Heart right ventricle (tissue), 16 donors: ENCODE measurements around the gene SHB. TPM values are rescaled to one million over a fixed set of nuclear protein-coding genes. Genes with fewer than 3 reads are reported as not detected.

Experiments used
- ATAC-seq, 8 donors: fragments of 200-7000 bp; cut with Tn5 transposase; one replicate each; pipeline ENCODE4 v1.9.1; 2020; ENCODE audit warnings: mild to moderate bottlenecking in 8 of 8, moderate library complexity in 8 of 8, moderate number of reproducible peaks in 1 of 8
- DNase-seq, 2 donors: peaks; one replicate each; pipeline ENCODE4 v3.0.0-alpha.2; 2020
- H3K27ac ChIP-seq, 10 donors: fragments of 200-600 bp; sonication (generic) in 2 of 10; one replicate each; pipeline versions ENCODE4 v1.5.0 to v1.8.0; 2020 to 2022; ENCODE audit warnings: mild to moderate bottlenecking in 3 of 10
- H3K27me3 ChIP-seq, 7 donors: fragments of 200-600 bp; one replicate each; pipeline ENCODE4 v1.8.0; 2021 to 2022; ENCODE audit warnings: mild to moderate bottlenecking in 2 of 7
- H3K36me3 ChIP-seq, 9 donors: fragments of 200-600 bp; sonication (generic) in 1 of 9; one replicate each; pipeline versions ENCODE4 v1.5.0 to v1.8.0; 2020 to 2022; ENCODE audit warnings: mild to moderate bottlenecking in 2 of 9
- H3K4me1 ChIP-seq, 9 donors: fragments of 200-600 bp; sonication (generic) in 1 of 9; one replicate each; pipeline versions ENCODE4 v1.5.0 to v1.8.0; 2020 to 2022; ENCODE audit warnings: mild to moderate bottlenecking in 4 of 9
- H3K4me3 ChIP-seq, 10 donors: fragments of 200-600 bp; sonication (generic) in 2 of 10; one replicate each; pipeline versions ENCODE4 v1.5.0 to v1.8.0; 2020 to 2022; ENCODE audit warnings: mild to moderate bottlenecking in 7 of 10, moderate library complexity in 2 of 10
- H3K9me3 ChIP-seq, 11 donors: fragments of 200-600 bp in 10 of 11; sonication (generic) in 2 of 11; one replicate each; pipeline versions ENCODE4 v1.5.0 to v1.8.0; 2013 to 2022; ENCODE audit warnings: mild to moderate bottlenecking in 2 of 11, control low read depth in 1 of 11, moderate library complexity in 1 of 11
- WGBS, 2 donors: extraction: QIAGEN DNeasy Blood & Tissue Kit; methylation state at CpG; one replicate each; pipeline ENCODE4 v1.1.7; 2013; ENCODE audit warnings: inconsistent platforms in 1 of 2; 5-methylcytosine and 5-hydroxymethylcytosine counted together
- intact Hi-C, 10 donors: fragments of 100-400 bp; cut with DNase I; formaldehyde crosslinking; loops; one replicate each; pipeline versions ENCODE4 v1.11.1 to v1.14.2; 2022
- polyA plus RNA-seq, 2 donors: library from polyadenylated mRNA; stranded (reverse); fragments of 200-250 nt; gene quantifications; one replicate each; pipeline ENCODE4 v1.2.3, GENCODE V29; 2013
- total RNA-seq, 10 donors: library from RNA; stranded (reverse); fragmentation: NEBNext Ultra II Directional in 3 of 10; extraction: Animal tissue kit (Norgen Biotek cat#: 25700) in 3 of 10; gene quantifications; one replicate each; pipeline versions ENCODE4 v1.2.1 to v1.2.4, GENCODE V29; 2021 to 2023
- TF ChIP-seq, protein P1 (sequence below), 9 donors: fragments of 200-600 bp; sonication (generic) in 2 of 9; IDR thresholded peaks; one replicate each; pipeline versions ENCODE4 v1.5.0 to v1.8.0; 2021 to 2022; ENCODE audit warnings: antibody characterized with exemption in 9 of 9, mild to moderate bottlenecking in 5 of 9, moderate library complexity in 1 of 9
- donor health status: Arrhythmogenic right ventricular cardiomyopathy.
- donor health status: ischemic (EF 13 %, LVEDD 7.1; RV severe dilation, severe dysfunction).
- donor health status: healthy with polysubstance abuse.
- donor health status: DM: no; HTN: yes; CAD: no.
- donor health status: DM: no; HTN: no; CAD: no.
- donor health status: ischemic (EF 25% LVEDD 6.9; RV normal size, moderate dysfunction).
- donor health status: ischemic (EF 25% LVEDD 5.7; RV mildly dilated, moderate dysfunction).
- donor health status: healthy.
- donor health status: DM: yes; HTN: yes; CAD: no.
- donor health status: Ischemic cardiomyopathy.
- donor health status: ischemic (EF 35%, LVEDD 5.7; RV mildly dilated, moderate dysfunction).
- donor health status: nonischemic (EF 11% LVEDD 7.7; RV severe dilation, severe dysfunction).
- donor health status: DM: yes; HTN: yes; CAD: no.
- donor health status: PGD.
- donor health status: ischemic (EF 29% LVEDD 5.4; RV normal size, mild dysfunction).
- donor health status: nonischemic (EF 23%, LVEDD 6.1; RV moderate dilation, normal function).

The SHB gene
- total and polyA plus RNA-seq, 12 donors: 5.7 to 26.6 (median 18.0) TPM

GRCh38 chr9:38016375-38017135 is 52.5 kb downstream of the SHB start:
- intact Hi-C loops: loop anchor here in 9 of 10 donors (2.0 to 10.0 kb wide), 9 partner anchors 48 to 104 kb away; partner anchors contain the start of gene SHB (in 7 of the 9)
- 50 to 61% methylated on average over 12 of the region's 12 CpGs for WGBS, 2 donors
- Histone ChIP-seq H3K36me3 (peaks cover 0 to 26% (median 5%) of the 10 kb centered on the region in 9 donors), H3K27ac (peak overlapping the region in 9 of 10 donors; percentile 12 to 88 (median 61)), H3K4me3 (no peak overlapping the region), H3K27me3 (no peaks in the 10 kb centered on the region), H3K9me3 (no peaks in the 10 kb centered on the region), H3K4me1 (peaks cover 30 to 72% (median 56%) of the 10 kb centered on the region in 9 donors)
- ATAC-seq: peak in 5 of 8 donors; percentile 6 to 63 (median 41)
- DNase-seq: no peak
- TF ChIP-seq, protein P1, sequence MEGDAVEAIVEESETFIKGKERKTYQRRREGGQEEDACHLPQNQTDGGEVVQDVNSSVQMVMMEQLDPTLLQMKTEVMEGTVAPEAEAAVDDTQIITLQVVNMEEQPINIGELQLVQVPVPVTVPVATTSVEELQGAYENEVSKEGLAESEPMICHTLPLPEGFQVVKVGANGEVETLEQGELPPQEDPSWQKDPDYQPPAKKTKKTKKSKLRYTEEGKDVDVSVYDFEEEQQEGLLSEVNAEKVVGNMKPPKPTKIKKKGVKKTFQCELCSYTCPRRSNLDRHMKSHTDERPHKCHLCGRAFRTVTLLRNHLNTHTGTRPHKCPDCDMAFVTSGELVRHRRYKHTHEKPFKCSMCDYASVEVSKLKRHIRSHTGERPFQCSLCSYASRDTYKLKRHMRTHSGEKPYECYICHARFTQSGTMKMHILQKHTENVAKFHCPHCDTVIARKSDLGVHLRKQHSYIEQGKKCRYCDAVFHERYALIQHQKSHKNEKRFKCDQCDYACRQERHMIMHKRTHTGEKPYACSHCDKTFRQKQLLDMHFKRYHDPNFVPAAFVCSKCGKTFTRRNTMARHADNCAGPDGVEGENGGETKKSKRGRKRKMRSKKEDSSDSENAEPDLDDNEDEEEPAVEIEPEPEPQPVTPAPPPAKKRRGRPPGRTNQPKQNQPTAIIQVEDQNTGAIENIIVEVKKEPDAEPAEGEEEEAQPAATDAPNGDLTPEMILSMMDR (IDR thresholded peaks at IDR 0.05): no peak

DNA sequence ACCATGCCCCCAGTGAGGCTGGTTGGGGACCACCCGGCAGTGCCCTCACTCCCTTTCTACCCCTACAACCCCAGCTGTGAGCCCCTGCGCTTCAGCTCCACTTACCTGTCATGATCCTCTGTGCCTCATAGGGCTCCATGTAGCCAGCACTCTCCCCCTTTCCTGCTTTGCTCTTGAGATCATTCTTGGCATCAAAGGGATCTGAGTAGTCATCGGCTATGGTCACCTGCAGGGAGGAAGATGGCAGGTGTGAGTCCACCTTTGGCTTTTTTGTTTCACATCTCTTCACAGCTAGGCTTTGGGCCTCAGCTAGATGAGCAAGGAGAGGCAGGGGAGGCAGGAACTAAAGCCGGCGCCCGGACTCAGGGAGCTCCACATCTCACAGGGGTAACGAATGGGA is 53.1 kb downstream of the SHB start:
- no peak overlapping the region for H3K4me3 ChIP-seq
- no peak for DNase-seq
- peaks cover 0 to 26% (median 5%) of the 10 kb centered on the region in 9 donors for H3K36me3 ChIP-seq
- H3K4me1 ChIP-seq: peaks cover 30 to 66% (median 52%) of the 10 kb centered on the region in 9 donors
- 86 to 91% methylated on average over 7 of the region's 7 CpGs for WGBS, 2 donors
- TF ChIP-seq, protein P1 (IDR thresholded peaks at IDR 0.05): no peak
- intact Hi-C loops: loop anchor here in 9 of 10 donors (2.0 to 10.0 kb wide), 9 partner anchors 49 to 104 kb away; partner anchors contain the start of gene SHB (in 7 of the 9)
- no peaks in the 10 kb centered on the region for H3K27me3 ChIP-seq
- H3K9me3 ChIP-seq: no peaks in the 10 kb centered on the region
- no peak for ATAC-seq
- peak overlapping the region in 6 of 10 donors; percentile 10 to 88 (median 68) for H3K27ac ChIP-seq

GRCh38 chr9:38015266-38015665 is 53.8 kb downstream of the SHB start:
- TF ChIP-seq, protein P1 (IDR thresholded peaks at IDR 0.05): no peak
- WGBS, 2 donors: 53 to 56% methylated on average over 4 of the region's 4 CpGs

GRCh38 chr9:38012767-38013450 is 56.1 kb downstream of the SHB start:
- TF ChIP-seq, protein P1 (IDR thresholded peaks at IDR 0.05): no peak
- peaks cover 0 to 26% (median 5%) of the 10 kb centered on the region in 9 donors for H3K36me3 ChIP-seq
- 92 to 94% methylated on average over 9 of the region's 9 CpGs for WGBS, 2 donors
- H3K9me3 ChIP-seq: no peaks in the 10 kb centered on the region
- peaks cover 25 to 56% (median 39%) of the 10 kb centered on the region in 9 donors for H3K4me1 ChIP-seq
- no peak for DNase-seq
- ATAC-seq: no peak
- intact Hi-C loops: loop anchor here in 6 of 10 donors (5.0 to 10.0 kb wide), 5 partner anchors 44 to 98 kb away; partner anchors contain the start of gene SHB (in 1 of the 6)
- H3K27me3 ChIP-seq: no peaks in the 10 kb centered on the region
- no peak overlapping the region for H3K4me3 ChIP-seq
- H3K27ac ChIP-seq: no peak overlapping the region

More at GRCh38 chr9:38015266-38015665, 53.8 kb downstream of the SHB start:
- ATAC-seq (no peak), DNase-seq (no peak)
- Histone ChIP-seq H3K27ac (peak overlapping the region in 2 of 10 donors; percentile 82 to 88), H3K4me1 (peaks cover 27 to 59% (median 46%) of the 10 kb centered on the region in 9 donors), H3K27me3 (no peaks in the 10 kb centered on the region), H3K4me3 (no peak overlapping the region), H3K9me3 (no peaks in the 10 kb centered on the region), H3K36me3 (peaks cover 0 to 26% (median 5%) of the 10 kb centered on the region in 9 donors)
- intact Hi-C loops: loop anchor here in 9 of 10 donors (5.0 to 10.0 kb wide), 8 partner anchors 50 to 103 kb away; partner anchors contain the start of gene SHB (in 6 of the 9)
